DND-41 (cell line): Measurements from ENCODE around the gene FAM162A.

ENCODE experiments used
- ATAC-seq: fragments of 200-7000 bp; cut with Tn5 transposase; 3 replicates; pipeline ENCODE4 v1.9.1; 2021; ENCODE audit warnings: low read depth; ENCODE audit not compliant: insufficient read depth
- DNase-seq: peaks from one replicate; pipeline ENCODE4 v3.0.0-alpha.2; 2020
- H2AFZ ChIP-seq: 2 replicates; pipeline ENCODE4 v1.6.0; 2012; ENCODE audit warnings: low read depth, low read length
- H3K27ac ChIP-seq: 2 replicates; pipeline ENCODE4 v1.5.1; 2012; ENCODE audit warnings: low read length, inconsistent platforms
- H3K27me3 ChIP-seq: fragments of 200-600 bp; sonication (generic); 2 replicates; pipeline ENCODE4 v1.6.0; 2012; ENCODE audit warnings: low read length, mild to moderate bottlenecking, inconsistent platforms; ENCODE audit not compliant: insufficient read depth, poor library complexity
- H3K36me3 ChIP-seq: 2 replicates; pipeline ENCODE4 v1.5.1; 2012; ENCODE audit warnings: low read length, inconsistent platforms; ENCODE audit not compliant: insufficient read depth
- H3K4me1 ChIP-seq: 2 replicates; pipeline ENCODE4 v1.5.1; 2012; ENCODE audit warnings: mild to moderate bottlenecking, low read length; ENCODE audit not compliant: insufficient read depth
- H3K4me2 ChIP-seq: 2 replicates; pipeline ENCODE4 v1.6.0; 2012; ENCODE audit warnings: mild to moderate bottlenecking, moderate library complexity, low read length, inconsistent platforms; ENCODE audit not compliant: insufficient read depth
- H3K4me3 ChIP-seq, 2 experiments: fragments of 200-600 bp in 1 of 2; shearing (Covaris generic) in 1 of 2; 2 replicates each; pipeline ENCODE4 v1.5.1; 2012 to 2016; ENCODE audit warnings: inconsistent platforms in 2 of 2, low read length in 2 of 2, mild to moderate bottlenecking in 2 of 2, low read depth in 1 of 2, moderate library complexity in 1 of 2
- H3K79me2 ChIP-seq: 2 replicates; pipeline ENCODE4 v1.6.0; 2012; ENCODE audit warnings: low read length, inconsistent platforms; ENCODE audit not compliant: insufficient read depth
- H3K9ac ChIP-seq: 2 replicates; pipeline ENCODE4 v1.6.0; 2012; ENCODE audit warnings: low read depth, mild to moderate bottlenecking, inconsistent platforms, low read length, moderate library complexity
- H3K9me3 ChIP-seq: 2 replicates; pipeline ENCODE4 v1.5.1; 2012; ENCODE audit warnings: low read length, moderate library complexity, mild to moderate bottlenecking, inconsistent platforms; ENCODE audit not compliant: insufficient read depth, severe bottlenecking
- H4K20me1 ChIP-seq: 2 replicates; pipeline ENCODE4 v1.6.0; 2012; ENCODE audit warnings: low read length; ENCODE audit not compliant: insufficient read depth
- CTCF ChIP-seq: IDR thresholded peaks from 2 replicates; pipeline ENCODE4 v1.5.1; 2012; ENCODE audit warnings: borderline replicate concordance, low read length, moderate library complexity, mild to moderate bottlenecking; ENCODE audit not compliant: poor library complexity, severe bottlenecking; ENCODE audit errors: extremely low read depth
- EZH2 ChIP-seq: IDR thresholded peaks from 3 replicates; pipeline ENCODE4 v1.6.1; 2012; ENCODE audit warnings: borderline replicate concordance, low read depth, mild to moderate bottlenecking, moderate library complexity, low read length, inconsistent platforms; ENCODE audit not compliant: severe bottlenecking

The FAM162A gene

DNA sequence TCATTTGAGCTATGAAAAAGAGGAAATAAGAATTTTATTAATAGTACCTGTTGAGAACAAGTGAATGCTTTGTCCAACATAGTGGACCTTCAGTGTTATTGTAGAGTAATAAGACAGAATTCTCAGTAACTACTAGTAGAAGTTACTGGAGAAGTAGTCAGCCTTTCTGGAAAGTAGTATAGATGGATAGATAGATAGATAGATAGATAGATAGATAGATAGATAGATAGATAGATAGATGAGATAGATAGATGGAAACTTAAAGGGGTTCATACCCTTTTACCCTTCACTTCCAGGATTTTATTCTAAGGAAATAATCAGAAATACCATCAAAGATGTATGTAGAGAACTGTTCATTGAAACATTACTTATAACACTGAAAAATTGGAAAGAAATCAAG is 5.2 kb downstream of the FAM162A start:
- H3K36me3 ChIP-seq: peaks cover 24% of the 10 kb centered on the region
- H3K9ac ChIP-seq: no peak overlapping the region
- H3K27ac ChIP-seq: no peak overlapping the region
- DNase-seq (no peak), ATAC-seq (no peak)
- no peak overlapping the region for H2AFZ ChIP-seq
- peaks cover 42% of the 10 kb centered on the region for H3K4me1 ChIP-seq
- no peak overlapping the region for H3K4me2 ChIP-seq
- H3K79me2 ChIP-seq: peaks cover 87% of the 10 kb centered on the region
- peaks cover 3% of the 10 kb centered on the region; the same call in 1 of the 2 replicates for H4K20me1 ChIP-seq
- H3K27me3 ChIP-seq: no peaks in the 10 kb centered on the region
- no peaks in the 10 kb centered on the region for H3K9me3 ChIP-seq
- H3K4me3 ChIP-seq: no peak overlapping the region
- TF ChIP-seq CTCF (no peak), EZH2 (no peak)

DNA sequence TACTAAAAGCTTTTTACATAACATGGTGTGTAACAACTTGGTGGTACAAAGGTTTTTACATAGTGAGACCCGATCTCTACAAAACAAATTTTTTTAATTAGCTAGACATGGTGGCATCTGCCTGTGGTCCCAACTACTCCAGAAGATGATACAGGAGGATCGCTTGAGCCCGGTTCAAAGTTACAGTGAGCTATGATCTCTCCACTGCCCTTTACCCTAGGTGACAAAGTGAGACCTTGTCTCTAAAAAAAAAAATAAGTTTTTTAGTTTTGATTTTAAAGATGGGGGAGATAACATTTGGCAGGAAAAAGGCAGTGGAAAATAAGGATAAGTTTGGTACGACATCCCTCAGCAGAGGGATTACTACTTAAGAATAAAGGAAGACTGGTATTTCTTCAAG is 5.9 kb downstream of the FAM162A start:
- no peak for ATAC-seq
- TF ChIP-seq CTCF (no peak), EZH2 (no peak)
- no peak overlapping the region for H3K4me3 ChIP-seq
- H3K9ac ChIP-seq: no peak overlapping the region
- no peaks in the 10 kb centered on the region for H3K9me3 ChIP-seq
- no peaks in the 10 kb centered on the region for H3K27me3 ChIP-seq
- no peak overlapping the region for H3K27ac ChIP-seq
- H3K4me2 ChIP-seq: no peak overlapping the region
- peaks cover 4% of the 10 kb centered on the region; the same call in 1 of the 2 replicates for H4K20me1 ChIP-seq
- H3K79me2 ChIP-seq: peaks cover 82% of the 10 kb centered on the region
- no peak overlapping the region for H2AFZ ChIP-seq
- no peak for DNase-seq
- peaks cover 26% of the 10 kb centered on the region for H3K36me3 ChIP-seq
- H3K4me1 ChIP-seq: peaks cover 37% of the 10 kb centered on the region

GRCh38 chr3:122390665-122391064 is 6.7 kb downstream of the FAM162A start:
- TF ChIP-seq CTCF (no peak), EZH2 (no peak)
- H3K27me3 ChIP-seq: no peaks in the 10 kb centered on the region
- H3K4me3 ChIP-seq: no peak overlapping the region
- no peak overlapping the region for H3K4me2 ChIP-seq
- peaks cover 4% of the 10 kb centered on the region; the same call in 1 of the 2 replicates for H4K20me1 ChIP-seq
- H3K79me2 ChIP-seq: peaks cover 81% of the 10 kb centered on the region
- ATAC-seq (no peak), DNase-seq (no peak)
- H2AFZ ChIP-seq: no peak overlapping the region
- H3K9ac ChIP-seq: no peak overlapping the region
- peaks cover 29% of the 10 kb centered on the region for H3K4me1 ChIP-seq
- H3K36me3 ChIP-seq: peaks cover 29% of the 10 kb centered on the region
- no peak overlapping the region for H3K27ac ChIP-seq
- no peaks in the 10 kb centered on the region for H3K9me3 ChIP-seq
